Hematopoietic multipotent progenitor cell treated with erythropoietin and hydrocortisone succinate and interleukin-3 and kit ligand, for 8 days (in vitro differentiated cells): ENCODE data around the gene HOXA7.
A peak's percentile ranks its signal among the peaks of the same experiment; 100 is the strongest.

Experiments used
- DNase-seq: peaks from one replicate; pipeline ENCODE4 v3.0.0-alpha.2; 2015

HOXA7 gene

DNA sequence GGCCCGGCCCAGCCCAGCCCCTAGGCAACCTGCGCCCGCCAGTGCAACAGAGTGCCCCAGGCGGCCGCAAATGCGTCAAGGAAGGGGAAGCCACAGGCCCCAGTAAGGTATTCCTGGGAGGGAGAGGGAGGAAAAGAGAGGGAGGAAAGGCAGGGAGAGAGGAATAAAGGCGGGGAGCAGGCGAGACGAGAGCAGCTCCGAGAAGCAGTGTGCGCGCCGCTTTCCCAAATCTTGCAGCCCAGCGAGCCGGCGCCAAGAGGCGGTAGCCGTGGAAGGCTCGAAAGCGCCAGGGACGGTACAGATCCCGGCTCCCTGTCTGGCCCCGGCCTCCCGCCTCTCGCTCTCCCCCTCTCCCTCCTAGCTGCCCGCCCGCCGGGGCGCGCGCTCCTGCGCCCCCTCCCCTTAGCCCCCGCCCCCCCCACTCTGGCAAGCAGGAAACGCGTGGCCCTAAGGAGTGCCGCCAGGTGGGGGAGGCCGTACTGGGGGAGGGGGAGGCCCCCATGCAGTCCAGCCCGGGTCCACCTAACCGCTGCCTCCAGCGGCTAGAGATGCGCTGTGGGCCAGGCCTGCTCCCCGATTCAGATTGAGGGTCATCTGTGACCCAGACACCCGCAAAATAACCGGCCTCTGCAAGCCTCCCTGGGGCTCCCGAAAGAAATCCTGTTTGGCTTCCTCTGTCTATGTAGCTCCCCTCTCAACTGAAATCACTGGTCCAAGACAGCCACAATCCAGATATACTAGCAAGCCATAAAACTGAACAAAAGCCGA is 13.4 kb upstream of the HOXA7 start:
- DNase-seq = no peak

DNA sequence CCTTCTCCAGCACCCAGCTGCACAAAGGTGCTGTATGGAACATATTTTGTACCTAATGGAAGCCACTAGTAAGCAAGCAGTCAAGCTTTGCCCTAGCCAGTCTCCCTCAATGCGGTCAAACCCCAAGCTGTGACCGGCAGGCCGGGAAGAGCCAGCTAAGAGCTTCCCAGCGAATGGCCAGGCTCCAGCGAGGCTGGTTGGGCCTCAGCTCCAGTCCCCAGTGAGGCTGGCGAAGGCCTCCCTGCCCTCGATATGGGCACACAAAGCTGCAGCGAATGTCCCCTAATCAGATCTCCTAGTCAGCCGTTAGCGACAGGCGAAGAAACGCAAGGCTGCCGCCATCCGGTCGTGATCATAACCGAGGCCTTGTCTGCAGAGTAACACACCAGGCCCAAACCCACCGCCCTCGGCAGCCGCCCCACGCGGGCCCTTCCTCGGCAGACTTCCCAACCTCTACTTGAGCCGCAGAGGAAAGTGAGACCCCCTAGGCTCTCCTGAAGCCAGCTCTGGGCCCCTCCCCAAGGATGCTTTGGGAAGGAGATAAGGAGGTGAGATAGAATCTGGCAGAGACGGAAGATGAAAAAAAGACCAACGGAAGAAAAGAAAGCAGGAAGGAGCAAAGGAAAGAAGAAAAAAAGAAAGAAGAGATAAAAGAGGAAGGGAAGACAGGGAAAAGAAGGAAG is 11.9 kb upstream of the HOXA7 start:
- DNase-seq = peak; percentile 79

DNA sequence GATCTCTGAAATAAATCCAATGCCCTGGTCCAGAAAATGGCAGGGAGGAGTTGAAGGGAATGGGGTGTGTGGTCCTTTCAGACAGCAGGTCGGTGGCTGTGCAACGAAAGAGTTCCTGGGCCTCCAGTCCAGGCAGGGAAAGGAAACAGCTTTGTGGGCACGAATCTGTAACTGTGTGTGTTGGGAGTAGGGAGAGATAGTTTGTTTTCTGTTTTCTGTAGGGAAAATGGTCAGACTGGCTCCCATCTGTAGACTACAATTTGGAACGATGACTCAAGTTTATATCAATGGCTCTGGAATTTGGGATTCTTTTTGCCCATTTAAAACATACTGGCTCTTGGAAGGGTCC is 11.4 kb upstream of the HOXA7 start:
- no peak for DNase-seq

DNA sequence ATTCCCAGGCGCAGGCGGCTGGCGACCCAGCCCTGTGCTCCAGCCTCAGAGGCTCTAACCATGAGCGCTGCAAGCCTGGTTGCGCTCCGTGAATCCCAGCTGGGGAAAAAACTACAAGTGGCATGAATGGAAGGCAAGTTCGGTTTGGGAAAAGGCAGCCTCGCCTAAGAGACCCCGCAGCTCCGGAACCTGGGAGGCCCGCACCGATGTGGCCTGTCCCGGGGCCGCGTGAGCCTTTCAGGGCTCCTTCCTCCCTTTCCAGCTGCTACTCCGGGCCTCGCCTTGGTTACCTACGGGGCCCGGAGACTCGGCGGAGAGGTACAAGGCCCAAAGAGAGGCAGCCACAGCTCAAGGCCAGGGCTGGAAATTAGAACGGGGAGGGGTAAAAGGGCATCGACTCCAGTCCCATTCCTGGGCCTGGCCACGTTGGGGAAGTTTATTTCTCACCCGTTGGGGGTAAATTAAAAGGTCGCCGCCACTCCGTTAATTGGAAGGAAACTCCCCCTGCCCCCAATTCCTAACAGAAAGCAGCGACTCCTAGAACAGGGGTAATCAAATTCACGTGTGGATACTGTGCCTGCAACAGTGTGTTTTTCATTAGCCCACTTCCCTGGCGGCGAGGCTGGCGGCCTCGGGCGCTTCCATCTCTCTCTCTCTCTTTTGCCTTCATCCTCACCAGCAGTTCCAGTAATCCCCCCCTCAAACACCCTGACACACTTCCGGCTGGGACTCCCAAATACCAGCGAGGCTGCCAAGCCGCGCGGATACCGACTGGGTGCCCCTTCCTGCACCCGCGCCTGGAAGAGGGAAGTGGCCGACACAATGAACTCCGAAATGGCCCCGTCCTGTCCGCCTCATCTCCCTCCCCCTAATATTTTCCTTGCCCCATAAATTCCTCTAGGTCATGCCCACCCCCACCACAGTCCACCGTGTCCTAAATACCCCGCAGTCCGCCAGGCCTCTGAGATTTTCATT is 10.3 kb upstream of the HOXA7 start:
- DNase-seq = no peak

DNA sequence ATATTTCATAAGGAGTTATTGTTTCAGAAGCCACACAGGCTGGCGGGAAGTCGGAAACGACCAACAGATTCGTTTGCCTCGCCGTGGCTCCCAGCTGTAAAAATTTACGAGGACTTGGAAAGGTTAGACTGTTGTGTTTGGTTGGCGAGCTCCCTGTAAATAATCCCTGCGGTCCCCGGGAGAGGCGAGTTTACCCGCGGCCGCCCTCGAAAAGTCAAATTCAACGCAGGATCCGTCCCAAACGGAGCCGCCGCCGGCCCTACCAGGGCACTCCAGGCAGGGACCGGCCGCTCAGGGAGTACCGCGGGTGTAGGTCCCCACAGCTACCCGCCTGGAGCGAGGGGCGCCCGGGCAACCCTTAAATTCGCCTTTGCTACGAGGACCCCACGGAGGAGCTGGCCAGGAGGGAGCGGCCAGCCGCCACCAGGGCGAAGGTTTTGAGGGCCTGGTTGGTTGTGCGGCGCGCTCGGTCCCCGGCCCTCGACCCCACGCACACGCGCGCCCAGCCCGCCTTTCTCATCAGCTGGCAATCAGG is 9.6 kb upstream of the HOXA7 start:
- DNase-seq = no peak

DNA sequence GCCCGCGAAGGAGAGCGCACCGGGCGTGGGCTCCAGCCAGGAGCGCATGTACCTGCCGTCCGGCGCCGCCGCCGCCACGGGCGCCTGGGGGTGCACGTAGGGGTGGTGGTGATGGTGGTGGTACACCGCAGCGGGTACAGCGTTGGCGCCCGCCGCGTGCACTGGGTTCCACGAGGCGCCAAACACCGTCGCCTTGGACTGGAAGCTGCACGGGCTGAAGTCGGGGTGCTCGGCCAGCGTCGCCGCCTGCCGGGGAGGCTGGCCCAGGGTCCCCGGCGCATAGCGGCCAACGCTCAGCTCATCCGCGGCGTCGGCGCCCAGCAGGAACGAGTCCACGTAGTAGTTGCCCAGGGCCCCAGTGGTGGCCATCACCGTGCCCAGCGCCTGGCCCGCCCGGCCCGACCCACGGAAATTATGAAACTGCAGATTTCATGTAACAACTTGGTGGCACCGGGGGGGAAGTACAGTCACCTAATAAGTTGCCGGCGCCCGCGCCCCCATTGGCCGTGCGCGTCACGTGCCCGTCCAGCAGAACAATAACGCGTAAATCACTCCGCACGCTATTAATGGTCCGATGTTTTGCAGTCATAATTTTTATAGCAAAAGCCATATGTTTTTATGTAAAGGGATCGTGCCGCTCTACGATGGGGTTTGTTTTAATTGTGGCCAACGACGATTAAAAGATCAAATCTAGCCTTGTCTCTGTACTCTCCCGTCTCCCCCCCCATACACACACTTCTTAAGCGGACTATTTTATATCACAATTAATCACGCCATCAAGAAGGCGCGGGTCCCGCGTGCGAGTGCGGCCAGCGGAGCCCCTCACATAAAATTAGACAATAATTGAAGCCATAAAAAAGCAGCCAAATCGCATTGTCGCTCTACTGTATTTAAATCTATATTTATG is 8.9 kb upstream of the HOXA7 start, which contains the start of gene HOXA9:
Gene HOXA9 (minus strand): TSS at position 449 of the 907 bp plus-strand sequence. CDS start 80 bp downstream, at position 369.
- peak; percentile 75 for DNase-seq

DNA sequence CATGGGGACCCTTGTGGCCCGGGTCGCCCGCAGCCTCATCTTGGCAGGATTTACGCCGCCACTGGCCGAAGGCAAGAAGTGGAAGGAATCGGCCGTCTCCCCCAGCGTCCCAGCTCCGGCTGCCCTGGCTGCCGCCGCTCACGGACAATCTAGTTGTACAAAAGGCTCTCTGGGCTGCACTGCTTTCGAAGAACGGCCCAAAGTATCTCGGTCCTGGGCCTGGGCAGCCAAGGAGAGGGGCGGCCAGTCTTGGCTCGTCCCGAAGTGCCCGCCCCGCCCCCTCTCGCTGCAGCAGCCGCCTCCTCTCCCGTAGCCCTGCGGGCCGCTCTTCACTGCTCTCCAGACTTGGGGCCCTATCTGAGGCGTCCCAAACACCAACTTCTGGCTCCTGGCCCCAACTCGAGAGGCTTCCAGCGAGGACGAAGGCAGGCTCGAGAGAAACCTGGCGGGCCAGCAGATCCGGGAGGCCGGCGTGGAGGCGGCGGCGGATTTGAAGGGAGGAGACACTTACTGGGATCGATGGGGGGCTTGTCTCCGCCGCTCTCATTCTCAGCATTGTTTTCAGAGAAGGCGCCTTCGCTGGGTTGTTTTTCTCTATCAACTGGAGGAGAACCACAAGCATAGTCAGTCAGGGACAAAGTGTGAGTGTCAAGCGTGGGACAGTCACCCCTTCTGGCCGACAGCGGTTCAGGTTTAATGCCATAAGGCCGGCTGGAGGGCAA is 8.1 kb upstream of the HOXA7 start:
- DNase-seq = no peak

DNA sequence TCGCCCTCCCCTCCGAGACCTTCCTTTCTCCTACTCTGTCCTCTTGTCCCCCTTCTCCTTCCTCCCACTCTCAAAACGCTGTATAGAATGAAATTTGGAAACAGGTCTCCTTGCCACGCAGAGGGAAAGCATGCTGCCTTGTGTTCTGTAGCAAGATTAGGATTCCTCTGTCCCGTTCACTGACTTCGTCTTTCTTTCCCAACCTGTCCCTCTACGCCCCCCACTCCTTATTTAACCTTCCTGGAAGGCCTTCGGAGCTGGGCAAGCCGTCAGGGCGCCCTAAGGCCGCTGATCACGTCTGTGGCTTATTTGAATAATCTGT is 7.5 kb upstream of the HOXA7 start:
- no peak for DNase-seq

DNA sequence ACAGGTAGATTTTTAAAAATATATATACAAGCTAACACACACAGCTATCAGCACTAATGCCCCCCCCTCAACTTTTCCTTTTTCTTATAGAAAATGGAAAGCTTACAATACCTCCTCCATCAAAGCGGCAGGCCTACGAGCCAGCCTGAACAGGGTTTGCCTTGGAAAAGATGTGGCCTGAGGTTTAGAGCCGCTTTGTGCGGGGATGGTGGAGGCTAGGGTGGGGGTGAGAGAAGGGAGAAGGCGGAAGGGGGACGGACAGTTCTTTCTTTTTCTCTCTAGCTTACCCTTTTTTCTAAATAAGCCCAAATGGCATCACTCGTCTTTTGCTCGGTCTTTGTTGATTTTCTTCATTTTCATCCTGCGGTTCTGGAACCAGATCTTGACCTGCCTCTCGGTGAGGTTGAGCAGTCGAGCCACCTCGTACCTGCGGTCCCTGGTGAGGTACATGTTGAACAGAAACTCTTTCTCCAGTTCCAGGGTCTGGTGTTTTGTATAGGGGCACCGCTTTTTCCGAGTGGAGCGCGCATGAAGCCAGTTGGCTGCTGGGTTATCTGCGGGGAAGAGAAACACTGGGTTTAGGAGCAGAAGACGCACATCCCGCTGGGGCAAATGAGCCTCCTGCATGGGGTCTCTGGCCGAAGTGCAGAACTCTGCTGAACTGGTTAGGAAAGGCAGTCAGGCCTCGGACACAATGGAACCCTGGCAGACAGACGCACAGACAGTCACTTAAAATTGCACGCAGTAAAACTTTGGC is 7.0 kb upstream of the HOXA7 start:
- DNase-seq = no peak

DNA sequence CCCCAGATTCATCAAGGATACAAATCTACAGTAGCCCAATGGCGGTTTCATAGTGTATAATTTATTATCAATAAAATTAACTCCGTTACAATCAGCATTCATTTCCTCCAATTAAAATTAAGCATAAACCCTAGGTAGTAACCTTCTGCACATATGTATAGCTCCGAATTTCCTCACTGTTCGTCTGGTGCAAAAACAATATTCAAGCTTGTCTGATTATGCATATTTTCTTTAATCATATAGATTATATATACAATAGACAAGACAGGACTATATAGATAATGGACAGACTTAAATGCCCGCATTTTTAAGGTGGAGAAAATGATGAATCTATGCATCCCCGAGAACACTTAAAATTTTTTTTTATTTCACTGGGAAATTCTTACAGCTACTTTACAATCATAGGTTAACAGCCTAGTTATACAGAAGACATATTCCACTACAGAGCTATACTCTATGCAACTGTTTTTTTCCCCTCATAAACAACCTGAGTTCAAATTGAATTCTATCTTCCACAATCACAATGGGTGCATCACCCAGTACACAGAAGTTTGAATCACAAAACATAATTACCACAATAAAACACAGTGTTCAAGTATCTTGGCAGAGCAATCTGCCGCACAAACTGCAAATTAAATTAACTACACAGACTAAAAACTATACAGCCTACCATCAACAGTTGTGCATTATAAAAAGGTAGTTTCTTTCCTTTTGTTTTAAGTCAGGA is 6.2 kb upstream of the HOXA7 start:
- DNase-seq = no peak

DNA sequence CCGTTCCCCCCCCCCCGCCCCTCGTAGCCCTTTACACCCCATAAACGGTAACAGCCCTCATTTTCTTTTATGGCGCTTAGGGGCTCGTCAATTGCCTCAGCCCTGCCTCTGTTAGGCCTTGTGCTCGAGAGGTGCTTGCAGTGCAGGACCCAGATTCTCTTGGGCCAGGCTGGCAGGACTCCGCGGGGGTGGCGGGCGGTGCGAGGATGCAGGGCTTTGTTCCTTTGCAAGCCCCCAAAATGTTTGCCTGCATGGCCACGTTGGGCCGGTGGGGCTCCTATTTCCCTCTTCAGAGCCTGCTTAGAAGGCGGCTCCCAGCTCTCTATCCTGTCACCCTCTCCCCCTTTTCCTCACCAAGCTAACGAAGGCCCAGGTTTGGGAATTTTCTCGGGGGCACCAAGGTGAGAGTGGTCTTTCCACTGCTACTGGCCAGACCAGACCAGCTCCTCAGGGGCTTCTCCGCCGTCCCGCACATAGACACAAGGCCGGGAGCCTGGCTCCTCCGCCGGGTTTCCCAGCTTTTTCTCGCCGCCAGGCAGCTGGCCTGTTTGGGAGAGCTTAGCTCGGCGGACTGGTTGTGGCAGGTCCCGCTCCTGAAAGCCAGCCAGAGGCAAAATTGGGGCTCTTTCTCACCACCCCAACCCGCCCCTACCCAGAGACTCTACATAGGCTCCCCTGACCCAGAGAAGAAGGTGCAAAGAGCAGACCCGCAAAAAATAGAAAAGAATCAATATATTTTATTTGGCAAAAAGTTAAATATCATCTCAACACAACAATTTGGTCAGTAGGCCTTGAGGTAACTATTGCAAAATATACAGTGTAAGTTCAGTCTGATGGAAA is 5.5 kb upstream of the HOXA7 start:
- no peak for DNase-seq

DNA sequence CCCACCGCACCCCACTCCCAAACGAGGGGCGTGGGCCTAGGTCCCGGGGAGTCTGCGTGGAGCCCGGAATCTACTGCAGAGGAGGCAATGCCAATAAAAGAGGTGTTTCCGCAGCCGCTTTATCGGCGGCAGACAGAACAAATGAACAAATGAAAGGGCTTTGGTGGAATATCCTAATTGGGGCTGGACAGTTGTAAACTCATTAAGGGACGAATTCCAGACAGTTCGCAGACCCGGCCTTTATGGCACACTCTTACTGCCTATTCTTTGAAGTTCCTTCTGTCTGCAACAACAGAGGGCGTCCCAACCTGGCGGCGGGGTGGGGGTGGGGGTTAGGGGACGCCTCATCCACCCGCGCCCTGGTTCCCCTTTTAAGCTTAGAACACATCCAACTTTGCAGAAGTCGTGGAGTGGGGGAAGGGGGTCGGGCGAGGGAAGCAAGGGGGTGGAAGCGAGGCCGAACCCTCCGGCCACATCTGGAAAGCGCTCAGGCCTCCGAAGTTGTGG is 4.8 kb upstream of the HOXA7 start:
- no peak for DNase-seq

DNA sequence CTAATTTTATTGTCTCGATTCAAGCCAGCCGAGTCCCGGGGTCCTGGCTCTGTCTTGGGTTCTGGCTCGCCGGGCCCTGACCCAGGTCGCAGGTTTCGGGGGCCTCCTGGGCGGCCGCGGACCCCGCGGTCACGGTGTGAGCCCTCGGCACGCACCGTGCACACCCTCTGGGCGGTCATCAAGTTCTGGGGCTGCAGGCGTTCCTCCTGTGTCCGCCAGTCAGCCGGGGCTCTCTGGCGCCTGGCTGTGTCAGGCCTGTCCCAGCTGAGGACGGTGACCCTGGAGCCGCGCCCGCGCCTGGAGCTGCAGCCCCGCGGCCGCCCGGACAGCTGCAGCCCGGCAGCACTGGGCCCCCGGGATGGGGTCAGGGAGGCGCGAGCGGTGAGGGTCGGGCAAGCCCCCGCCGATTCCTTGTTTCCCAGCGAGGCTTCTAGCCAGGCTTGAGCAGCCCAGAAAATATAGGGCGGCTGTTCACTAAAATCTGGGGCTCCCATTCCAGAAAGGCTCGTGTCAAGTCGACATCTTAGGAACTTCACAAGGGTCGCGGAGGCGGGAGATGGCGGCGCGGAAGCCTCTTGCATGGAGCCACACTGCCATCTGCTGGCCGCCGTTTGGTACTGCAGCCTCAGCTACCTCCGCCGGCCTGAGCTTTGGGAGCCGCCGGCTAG is 4.2 kb upstream of the HOXA7 start:
- peak; percentile 75 for DNase-seq

DNA sequence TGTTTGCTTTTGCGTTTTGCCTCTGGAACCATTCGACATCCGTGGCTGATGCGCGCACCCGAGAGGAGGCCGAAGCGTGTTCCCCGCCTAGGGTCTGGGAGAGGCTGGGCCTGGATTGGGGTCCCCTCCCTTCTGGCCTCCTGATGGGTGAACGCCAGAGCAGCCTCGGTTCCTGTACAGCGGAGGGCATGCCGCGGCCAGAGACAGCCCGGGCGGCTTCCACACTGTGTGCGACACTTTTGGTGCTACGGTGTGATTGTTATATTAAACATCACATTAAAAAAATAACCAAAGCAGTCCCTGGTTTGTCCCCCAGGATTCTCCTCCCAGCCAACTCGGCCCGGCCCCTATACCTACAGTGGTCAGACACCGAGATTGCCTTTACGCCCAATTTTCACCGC is 3.7 kb upstream of the HOXA7 start:
- no peak for DNase-seq

DNA sequence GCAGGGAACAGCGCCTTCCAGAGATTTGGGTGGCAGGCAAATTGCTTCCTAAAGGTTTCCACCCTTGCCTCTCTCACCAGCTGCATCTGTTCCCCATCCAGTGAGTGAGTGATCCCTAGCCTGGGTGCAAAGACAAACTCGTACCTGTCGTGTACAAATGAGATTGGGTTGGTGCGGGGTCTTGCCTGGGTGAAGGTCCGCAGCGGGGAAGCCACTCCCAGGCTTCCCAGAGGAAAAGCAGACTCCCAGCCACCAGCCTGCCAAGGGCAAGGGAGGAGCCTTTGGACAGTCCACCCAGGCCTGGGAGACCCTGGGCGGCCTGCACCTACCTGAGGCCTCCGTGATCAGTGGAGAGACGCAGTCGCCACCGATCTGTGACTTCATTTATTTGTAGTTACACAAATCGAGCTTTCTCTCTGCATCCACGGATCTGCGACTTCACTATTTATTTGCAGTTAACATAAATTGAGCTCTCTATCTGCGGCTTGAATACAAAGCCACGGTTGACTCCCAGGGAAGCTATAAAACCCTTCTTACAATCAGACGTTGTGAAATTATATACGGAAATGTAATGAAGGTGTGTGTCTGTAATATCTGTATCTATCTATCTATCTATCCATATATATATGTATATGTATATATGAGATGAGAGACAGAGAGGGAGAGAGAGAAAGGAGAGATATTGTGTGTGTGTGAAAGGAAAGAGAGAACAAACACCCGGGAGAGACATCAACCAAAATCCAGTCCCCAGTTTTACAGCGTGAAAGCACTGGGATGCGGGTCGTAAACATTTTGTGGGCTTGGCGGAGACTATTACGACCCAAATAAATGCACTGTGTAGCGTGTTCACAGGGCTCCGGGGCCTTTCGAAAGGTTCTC is 3.0 kb upstream of the HOXA7 start:
- DNase-seq = no peak

DNA sequence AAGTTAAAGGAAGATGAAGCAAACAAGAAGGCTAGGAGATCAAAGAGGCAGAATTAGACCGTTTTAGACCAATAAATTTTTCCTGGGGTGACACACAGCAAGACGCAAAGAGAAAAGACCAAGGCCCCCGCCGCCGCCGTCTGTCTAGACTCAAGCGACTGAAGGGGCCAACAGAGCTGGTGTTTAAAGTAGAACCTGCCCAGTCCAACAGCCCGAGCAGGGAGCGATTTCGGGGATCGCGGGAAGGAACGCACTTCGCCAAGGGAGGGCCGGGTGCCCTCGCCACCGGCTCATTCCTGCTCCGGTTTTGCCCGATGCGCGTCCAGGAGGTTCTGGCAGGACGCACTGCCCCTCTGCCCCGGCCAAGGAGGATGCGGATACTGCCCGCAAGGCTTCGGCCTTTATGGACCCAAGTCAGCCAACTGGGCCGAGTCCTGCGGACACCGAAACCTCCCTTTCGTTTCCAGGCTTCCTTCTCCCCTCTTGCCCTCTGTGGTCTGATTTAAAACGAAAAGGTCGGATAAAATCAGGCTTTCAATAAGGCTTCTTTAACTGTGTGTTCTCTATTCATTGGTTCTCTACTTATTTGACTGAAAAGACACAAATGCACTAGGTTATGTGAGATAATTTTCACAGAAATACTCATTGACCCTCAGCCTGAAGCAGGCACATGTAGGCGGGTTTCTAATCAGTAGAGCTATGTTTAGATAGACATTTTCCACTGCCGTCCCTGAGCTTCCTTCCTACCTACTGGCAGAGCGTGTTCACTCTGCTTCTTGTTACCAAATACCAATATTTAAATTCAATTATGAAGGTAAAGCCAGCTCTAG is 2.2 kb upstream of the HOXA7 start:
- no peak for DNase-seq
